H1 (cell line): ENCODE data around the gene CNGB1. TPM values are rescaled to one million over a fixed set of nuclear protein-coding genes. Genes with fewer than 3 reads are reported as not detected.

Source experiments
- CBX5 ChIP-seq: fragments of 300-800, 300-1000 bp; sonication (generic); IDR thresholded peaks from 2 replicates; pipeline ENCODE4 v1.7.1; 2016; ENCODE audit warnings: antibody characterized with exemption, low read length, low read depth
- CBX8 ChIP-seq: fragments of 300-800, 300-1000 bp; sonication (generic); IDR thresholded peaks from 2 replicates; pipeline ENCODE4 v1.7.1; 2016; ENCODE audit warnings: low read depth, low read length, borderline replicate concordance
- CHD7 ChIP-seq: fragments of 300-600 bp; sonication (generic); IDR thresholded peaks from 2 replicates; pipeline ENCODE4 v1.7.1; 2012; ENCODE audit warnings: low read length, moderate library complexity, mild to moderate bottlenecking, inconsistent platforms; ENCODE audit not compliant: insufficient replicate concordance
- CREB1 ChIP-seq: IDR thresholded peaks from 2 replicates; pipeline ENCODE4 v1.6.1; 2012; ENCODE audit warnings: inconsistent platforms
- E2F6 ChIP-seq: IDR thresholded peaks from 2 replicates; pipeline ENCODE4 v1.6.1; 2012; ENCODE audit warnings: inconsistent platforms
- JUN ChIP-seq: IDR thresholded peaks from 2 replicates; pipeline ENCODE4 v1.6.1; 2011; ENCODE audit warnings: low read depth, mild to moderate bottlenecking, improper control_type of control experiment, low read length
- MAFK ChIP-seq: IDR thresholded peaks from 2 replicates; pipeline ENCODE4 v1.6.1; 2012; ENCODE audit warnings: low read depth, mild to moderate bottlenecking, improper control_type of control experiment, low read length
- NANOG ChIP-seq: IDR thresholded peaks from 2 replicates; pipeline ENCODE4 v1.6.1; 2011; ENCODE audit warnings: low read length, low read depth, mild to moderate bottlenecking, inconsistent platforms; ENCODE audit not compliant: insufficient read depth, poor library complexity, severe bottlenecking
- SP2 ChIP-seq: IDR thresholded peaks from 2 replicates; pipeline ENCODE4 v1.6.1; 2012; ENCODE audit warnings: mild to moderate bottlenecking, low read length, inconsistent platforms
- polyA plus RNA-seq, 7 experiments: library from polyadenylated mRNA; depleted of rRNA in 3 of 7; stranded (reverse) in 5 of 7; unstranded in 2 of 7; fragments of >200 nt in 5 of 7; fragments of 200-250 nt in 2 of 7; gene quantifications; 1 replicate in 5 of 7; 2 replicates in 1 of 7; 4 replicates in 1 of 7; pipeline versions ENCODE4 v1.2.1 to v1.2.3, GENCODE V29; 2011 to 2013; ENCODE audit warnings: missing spikeins in 2 of 7, mixed read lengths in 2 of 7
- total RNA-seq: library from RNA; stranded (reverse); fragmentation: NEBNext Ultra II Directional; extraction: Animal tissue kit (Norgen Biotek cat#: 25700); gene quantifications from 2 replicates; pipeline ENCODE4 v1.2.1, GENCODE V29; 2021

The CNGB1 gene
- total and polyA plus RNA-seq, 2 of the 8 experiments (the other 6 are each of a cell fraction or from before 2014, with no cell fraction given): not detected

- TF ChIP-seq E2F6 (no peak), CHD7 (no peak), MAFK (no peak), NANOG (no peak), JUN (no peak), CBX5 (no peak), CREB1 (no peak), SP2 (no peak), CBX8 (no peak)
These were observed 69.4 kb downstream of the CNGB1 start (continued) for GRCh38 chr16:57901480-57902069.
